Measurements from ENCODE around the gene RBMS2.
A peak's percentile ranks its signal among the peaks of the same experiment; 100 is the strongest.

GRCh38 chr12:56634837-56635791 is 113.5 kb downstream of the RBMS2 start:
- TF ChIP-seq CTCF (IDR thresholded peaks at IDR 0.05) (peak; percentile 75), ZFX (IDR thresholded peaks at IDR 0.05; ENCODE audit: borderline replicate concordance) (no peak)
